A549 (cell line): ENCODE results near the gene ZBTB16. TPM values are rescaled to one million over a fixed set of nuclear protein-coding genes. Genes with fewer than 3 reads are reported as not detected.

ENCODE experiments used
- ATAC-seq, 2 experiments: fragments of 200-7000 bp in 1 of 2; fragments of >200 bp in 1 of 2; cut with Nextera tagmentation in 1 of 2; cut with Tn5 transposase in 1 of 2; 3 replicates each; pipeline versions ENCODE4 v1.8.0 to v1.9.1; 2018 to 2020; ENCODE audit warnings: mild to moderate bottlenecking in 1 of 2, moderate library complexity in 1 of 2
- CTCF ChIA-PET: fragments of 300-600 bp; sonication (Branson Sonifier 250); formaldehyde crosslinking; extraction: SDS; loops from one replicate; lab custom pipeline; 2021; ENCODE audit warnings: antibody characterized with exemption, inconsistent platforms; lab: Yijun Ruan, JAX
- POLR2A ChIA-PET: fragments of 350-600 bp; formaldehyde crosslinking; extraction: SDS; loops from one replicate; lab custom pipeline; 2021; ENCODE audit warnings: antibody characterized with exemption, inconsistent platforms; lab: Yijun Ruan, JAX
- DNase-seq, 2 experiments: peaks; one replicate each; pipeline versions ENCODE4 v3.0.0 to v3.0.0-alpha.2; 2011 to 2016; ENCODE audit warnings: low read depth in 1 of 2, low spot score in 1 of 2
- FAIRE-seq: peaks from 2 replicates; lab custom pipeline; 2011; peaks lifted over from hg19 to GRCh38; lab: Jason Lieb, UNC
- H3K27ac ChIP-seq, 2 experiments: fragments of >200 bp; sonication (Bioruptor Twin); formaldehyde crosslinking; 3 replicates each; pipeline ENCODE4 v1.5.1; 2016 to 2017
- H3K4me1 ChIP-seq: fragments of >200 bp; sonication (Bioruptor Twin); formaldehyde crosslinking; 3 replicates; pipeline ENCODE4 v1.6.1; 2016
- H3K4me2 ChIP-seq: fragments of >200 bp; sonication (Bioruptor Twin); formaldehyde crosslinking; 3 replicates; pipeline ENCODE4 v1.6.1; 2016
- H3K4me3 ChIP-seq: fragments of >200 bp; sonication (Bioruptor Twin); formaldehyde crosslinking; 3 replicates; pipeline ENCODE4 v1.5.1; 2016
- H3K9me3 ChIP-seq: fragments of >200 bp; sonication (Bioruptor Twin); formaldehyde crosslinking; 3 replicates; pipeline ENCODE4 v1.6.1; 2016
- ATOH8 ChIP-seq: fragments of 250-450 bp; sonication (Bioruptor Pico); IDR thresholded peaks from 2 replicates; pipeline ENCODE4 v1.5.0; 2020; ENCODE audit warnings: low read depth, mild to moderate bottlenecking, moderate library complexity
- CBX8 ChIP-seq: fragments of 200-600 bp; sonication (generic); IDR thresholded peaks from 2 replicates; pipeline ENCODE4 v1.6.1; 2016
- CHD2 ChIP-seq: fragments of 150-350 bp; IDR thresholded peaks from 2 replicates; pipeline ENCODE4 v1.6.1; 2014; ENCODE audit warnings: low read length; ENCODE audit not compliant: partially characterized antibody
- ELK1 ChIP-seq: fragments of 150-350 bp; IDR thresholded peaks from 2 replicates; pipeline ENCODE4 v1.6.1; 2014; ENCODE audit warnings: low read depth, mild to moderate bottlenecking, low read length
- EP300 ChIP-seq, 2 experiments: fragments of >200 bp; sonication (Bioruptor Twin); formaldehyde crosslinking; IDR thresholded peaks; 2 replicates in 1 of 2; 3 replicates in 1 of 2; pipeline ENCODE4 v1.6.1; 2016 to 2017
- FOSL2 ChIP-seq, 2 experiments: fragments of 450-650 bp in 1 of 2; fragments of >200 bp in 1 of 2; sonication (Bioruptor Twin) in 1 of 2; formaldehyde crosslinking; IDR thresholded peaks; 2 replicates each; pipeline versions ENCODE4 v1.5.0 to v1.6.1; 2016 to 2020; ENCODE audit warnings: mild to moderate bottlenecking in 1 of 2, moderate library complexity in 1 of 2
- FOXS1 ChIP-seq: fragments of 250-450 bp; sonication (Bioruptor Pico); IDR thresholded peaks from 2 replicates; pipeline ENCODE4 v1.5.0; 2020; ENCODE audit warnings: mild to moderate bottlenecking, moderate library complexity
- GATA3 ChIP-seq: IDR thresholded peaks from 2 replicates; pipeline ENCODE4 v1.6.1; 2012; ENCODE audit warnings: borderline replicate concordance
- HDAC2 ChIP-seq: fragments of 200-600 bp; sonication (generic); IDR thresholded peaks from 2 replicates; pipeline ENCODE4 v1.6.1; 2016
- HOXA7 ChIP-seq: fragments of 250-450 bp; sonication (Bioruptor Pico); IDR thresholded peaks from 2 replicates; pipeline ENCODE4 v1.5.0; 2020; ENCODE audit warnings: mild to moderate bottlenecking, moderate library complexity
- JUN ChIP-seq, 2 experiments: fragments of >200 bp; sonication (Bioruptor Twin); formaldehyde crosslinking; IDR thresholded peaks; 2 replicates in 1 of 2; 3 replicates in 1 of 2; pipeline ENCODE4 v1.6.1; 2016 to 2017
- JUNB ChIP-seq: fragments of >200 bp; sonication (Bioruptor Twin); formaldehyde crosslinking; IDR thresholded peaks from 2 replicates; pipeline ENCODE4 v1.6.1; 2016
- MAX ChIP-seq: IDR thresholded peaks from 2 replicates; pipeline ENCODE4 v1.6.1; 2012
- MYC ChIP-seq: IDR thresholded peaks from 2 replicates; pipeline ENCODE4 v1.6.1; 2012; ENCODE audit warnings: mild to moderate bottlenecking, inconsistent platforms, low read length, improper control_type of control experiment, borderline replicate concordance
- NPAS2 ChIP-seq: fragments of 250-450 bp; sonication (Bioruptor Pico); IDR thresholded peaks from 2 replicates; pipeline ENCODE4 v1.8.0; 2022; ENCODE audit warnings: mild to moderate bottlenecking, moderate library complexity, borderline replicate concordance
- POLR2AphosphoS2 ChIP-seq: conservative IDR thresholded peaks from 2 replicates; pipeline ENCODE4 v1.6.1; 2012; ENCODE audit warnings: low read length, improper control_type of control experiment, inconsistent platforms
- RAD21 ChIP-seq, 2 experiments: fragments of >200 bp in 1 of 2; sonication (Bioruptor Twin) in 1 of 2; formaldehyde crosslinking in 1 of 2; IDR thresholded peaks in 1 of 2; conservative IDR thresholded peaks in 1 of 2; 2 replicates in 1 of 2; 3 replicates in 1 of 2; pipeline ENCODE4 v1.6.1; 2012 to 2018; ENCODE audit warnings: inconsistent platforms in 1 of 2
- RARB ChIP-seq: fragments of 250-450 bp; sonication (Bioruptor Pico); IDR thresholded peaks from 2 replicates; pipeline ENCODE4 v1.8.0; 2021; ENCODE audit warnings: mild to moderate bottlenecking, moderate library complexity
- RCOR1 ChIP-seq: fragments of 150-350 bp; IDR thresholded peaks from 2 replicates; pipeline ENCODE4 v1.6.1; 2014; ENCODE audit warnings: antibody characterized with exemption, low read length, low read depth
- RFX5 ChIP-seq: fragments of 450-650 bp; IDR thresholded peaks from 2 replicates; pipeline ENCODE4 v1.7.1; 2014; ENCODE audit warnings: antibody characterized with exemption, mild to moderate bottlenecking, moderate library complexity
- RNF2 ChIP-seq: fragments of 200-600 bp; sonication (generic); IDR thresholded peaks from 2 replicates; pipeline ENCODE4 v1.6.1; 2016; ENCODE audit warnings: low read depth, mild to moderate bottlenecking, antibody characterized with exemption, moderate library complexity, borderline replicate concordance
- SMC3 ChIP-seq: fragments of >200 bp; sonication (Bioruptor Twin); formaldehyde crosslinking; IDR thresholded peaks from 3 replicates; pipeline ENCODE4 v1.6.1; 2018; ENCODE audit warnings: inconsistent platforms
- TFCP2L1 ChIP-seq: fragments of 250-450 bp; sonication (Bioruptor Pico); IDR thresholded peaks from 2 replicates; pipeline ENCODE4 v1.5.0; 2021; ENCODE audit warnings: mild to moderate bottlenecking
- TP53 ChIP-seq: fragments of 250-450 bp; sonication (Bioruptor Pico); IDR thresholded peaks from 2 replicates; pipeline ENCODE4 v1.5.0; 2021; ENCODE audit warnings: mild to moderate bottlenecking, moderate library complexity
- WGBS: methylation state at CpG from one replicate; pipeline ENCODE4 v1.1.6; 2017; ENCODE audit errors: missing lambda C conversion rate; 5-methylcytosine and 5-hydroxymethylcytosine counted together
- polyA plus RNA-seq, 4 experiments: library from polyadenylated mRNA; depleted of rRNA in 3 of 4; stranded (reverse); fragments of >200 nt; fragmentation: RNase III in 1 of 4; extraction: RNeasy Plus Mini Kit Qiagen cat#74134 plus additional on column Dnase treatment in 1 of 4; gene quantifications; 2 replicates in 3 of 4; 3 replicates in 1 of 4; pipeline ENCODE4 v1.2.3, GENCODE V29; 2011 to 2017
- TF ChIP-seq, protein P1 (sequence below): fragments of >200 bp; sonication (Bioruptor Twin); formaldehyde crosslinking; IDR thresholded peaks from 3 replicates; pipeline ENCODE4 v1.5.1; 2016

ZBTB16 gene
- polyA plus RNA-seq, 2 of the 4 experiments (the other 2 are of a cell fraction), result not detected

GRCh38 chr11:114039551-114039950 lies 20.0 kb upstream of the ZBTB16 start (continued):
- no peak for TF ChIP-seq HDAC2

GRCh38 chr11:114040706-114041211 lies 18.8 kb upstream of the ZBTB16 start:
- CTCF ChIA-PET, result interaction anchor here (8.4 kb wide), 1 partner anchor 220 kb away, joined by 142 read pairs; no protein-coding TSS in a partner anchor
- POLR2A ChIA-PET, result no interaction called here
- FAIRE-seq, result no peak
- H3K9me3 ChIP-seq, result no peaks in the 10 kb centered on the region
- TF ChIP-seq NPAS2 (CRISPR knock-in tag) (no peak), TP53 (CRISPR knock-in tag) (no peak), ATOH8 (CRISPR knock-in tag) (no peak), ELK1 (no peak), RARB (CRISPR knock-in tag) (no peak), RFX5 (no peak), RCOR1 (no peak), MYC (no peak), JUNB (no peak), CHD2 (no peak)
- TF ChIP-seq, protein P1, sequence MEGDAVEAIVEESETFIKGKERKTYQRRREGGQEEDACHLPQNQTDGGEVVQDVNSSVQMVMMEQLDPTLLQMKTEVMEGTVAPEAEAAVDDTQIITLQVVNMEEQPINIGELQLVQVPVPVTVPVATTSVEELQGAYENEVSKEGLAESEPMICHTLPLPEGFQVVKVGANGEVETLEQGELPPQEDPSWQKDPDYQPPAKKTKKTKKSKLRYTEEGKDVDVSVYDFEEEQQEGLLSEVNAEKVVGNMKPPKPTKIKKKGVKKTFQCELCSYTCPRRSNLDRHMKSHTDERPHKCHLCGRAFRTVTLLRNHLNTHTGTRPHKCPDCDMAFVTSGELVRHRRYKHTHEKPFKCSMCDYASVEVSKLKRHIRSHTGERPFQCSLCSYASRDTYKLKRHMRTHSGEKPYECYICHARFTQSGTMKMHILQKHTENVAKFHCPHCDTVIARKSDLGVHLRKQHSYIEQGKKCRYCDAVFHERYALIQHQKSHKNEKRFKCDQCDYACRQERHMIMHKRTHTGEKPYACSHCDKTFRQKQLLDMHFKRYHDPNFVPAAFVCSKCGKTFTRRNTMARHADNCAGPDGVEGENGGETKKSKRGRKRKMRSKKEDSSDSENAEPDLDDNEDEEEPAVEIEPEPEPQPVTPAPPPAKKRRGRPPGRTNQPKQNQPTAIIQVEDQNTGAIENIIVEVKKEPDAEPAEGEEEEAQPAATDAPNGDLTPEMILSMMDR, result no peak
- TF ChIP-seq, all 56 proteins: peak for 0
- ATAC-seq (peak in 1 of 2 experiments; percentile 42; a peak in 4 of 6 replicates), DNase-seq (peak in 1 of 2 experiments; percentile 36)
- Histone ChIP-seq H3K4me1 (peaks cover 6% of the 10 kb centered on the region; the same call in 2 of the 3 replicates), H3K4me3 (no peak overlapping the region), H3K4me2 (peak overlapping the region; percentile 46; the same call in 2 of the 3 replicates), H3K27ac (no peak overlapping the region; a peak in 1 of 6 replicates)
- 45% methylated on average over 7 of the region's 7 CpGs for WGBS

DNA sequence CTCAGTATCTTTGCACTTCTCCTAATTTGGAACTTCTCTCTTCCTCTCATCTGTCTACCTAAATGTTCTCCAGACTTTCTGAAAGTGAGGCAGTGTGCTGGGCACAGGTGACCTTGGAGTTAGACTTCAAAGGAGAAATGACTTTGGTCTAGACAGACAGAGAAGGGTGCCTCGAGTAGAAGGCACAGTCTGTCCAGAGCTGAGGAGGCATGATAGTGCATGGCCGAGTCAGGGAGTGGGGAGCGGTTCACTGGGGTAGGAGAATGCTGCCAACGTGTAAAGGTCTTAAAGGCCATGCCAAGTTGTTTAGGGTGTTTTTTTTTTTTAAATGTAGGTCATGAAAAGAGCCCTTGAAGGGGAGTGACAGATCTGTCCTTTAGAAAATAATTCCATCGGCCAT lies 17.3 kb upstream of the ZBTB16 start:
- CTCF ChIA-PET, result interaction anchor here (0.6 to 1.2 kb wide), 2 partner anchors 138 to 219 kb away, joined by 3 read pairs; no protein-coding TSS in a partner anchor
- Histone ChIP-seq H3K27ac (no peak overlapping the region), H3K4me3 (no peak overlapping the region), H3K9me3 (no peaks in the 10 kb centered on the region), H3K4me1 (peaks cover 4% of the 10 kb centered on the region; the same call in 2 of the 3 replicates), H3K4me2 (no peak overlapping the region)
- 53% methylated on average over 5 of the region's 5 CpGs for WGBS
- DNase-seq (no peak), FAIRE-seq (no peak), ATAC-seq (no peak)
- POLR2A ChIA-PET, result no interaction called here
- TF ChIP-seq EP300 (IDR thresholded peaks at IDR 0.05) (no peak), HOXA7 (no peak), RAD21 (conservative IDR thresholded peaks at IDR 0.05 in 1 of 2, IDR thresholded peaks at IDR 0.05 in 1 of 2) (no peak), JUN (IDR thresholded peaks at IDR 0.05) (no peak), MAX (no peak), SMC3 (no peak), TFCP2L1 (CRISPR knock-in tag) (no peak), CBX8 (no peak), GATA3 (no peak), FOXS1 (CRISPR knock-in tag) (no peak), RNF2 (no peak), POLR2AphosphoS2 (no peak), FOSL2 (IDR thresholded peaks at IDR 0.05) (no peak), FOSL2 (CRISPR knock-in tag; IDR thresholded peaks at IDR 0.05) (no peak)
